PC-9 (cell line): Measurements from ENCODE around the gene POGZ.

Source experiments
- CTCF ChIP-seq: fragments of 200-600 bp; sonication (generic); conservative IDR thresholded peaks from 2 replicates; pipeline ENCODE4 v1.6.1; 2017; ENCODE audit warnings: mixed run types, antibody characterized with exemption, mild to moderate bottlenecking, moderate library complexity
- EZH2 ChIP-seq: fragments of 200-600 bp; sonication (generic); IDR thresholded peaks from 2 replicates; pipeline ENCODE4 v1.8.0; 2017; ENCODE audit warnings: antibody characterized with exemption, low read depth

DNA sequence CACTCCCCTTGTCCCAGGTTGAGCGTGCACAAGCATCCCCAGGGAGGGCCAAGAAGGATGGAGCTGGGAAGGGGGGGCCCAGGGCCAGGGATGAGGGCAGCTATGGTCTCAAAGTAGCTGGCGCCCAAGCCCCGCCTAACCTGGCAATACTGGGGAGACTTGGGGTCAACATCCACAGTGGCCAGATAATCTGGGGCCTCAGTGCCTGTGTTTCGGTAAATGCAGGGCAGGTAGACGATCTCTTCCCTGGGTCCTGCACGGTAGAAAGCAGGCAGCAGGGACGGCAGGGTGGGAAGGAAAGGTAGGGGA is 90.0 kb downstream of the POGZ start:
- no peak for TF ChIP-seq CTCF
- no peak for TF ChIP-seq EZH2
